WTC11 (cell line): ENCODE results near the gene CCDC117. TPM values are rescaled to one million over a fixed set of nuclear protein-coding genes. Genes with fewer than 3 reads are reported as not detected.
"Not testable (repeated sequence)": the region's sequence is repeated elsewhere in the genome, so short reads cannot be mapped to it uniquely, and the experiment has no call there.

Experiments used
- ATAC-seq: fragments of 200-7000 bp; cut with Tn5 transposase; 2 replicates; pipeline ENCODE4 v1.10.0; 2021; ENCODE audit warnings: mild to moderate bottlenecking, moderate library complexity
- CTCF ChIA-PET: fragments of 300-600 bp; sonication (Branson Sonifier 250); formaldehyde crosslinking; loops from one replicate; lab custom pipeline; 2021; ENCODE audit warnings: antibody characterized with exemption; lab: Charles Lee
- POLR2A ChIA-PET: fragments of 350-600 bp; sonication (Branson Sonifier 250); formaldehyde crosslinking; loops from one replicate; lab custom pipeline; 2021; ENCODE audit warnings: antibody characterized with exemption; lab: Charles Lee
- DNase-seq: peaks from one replicate; pipeline ENCODE4 v3.0.0; 2021; ENCODE audit warnings: low spot score
- H3K27ac Mint-ChIP-seq: 2 replicates; pipeline ENCODE4 v1.8.0; 2021; ENCODE audit warnings: mixed read lengths
- H3K27me3 Mint-ChIP-seq: 2 replicates; pipeline ENCODE4 v1.8.0; 2021; ENCODE audit warnings: low read depth, mild to moderate bottlenecking, moderate library complexity, mixed read lengths
- H3K36me3 Mint-ChIP-seq: 2 replicates; pipeline ENCODE4 v1.8.0; 2021; ENCODE audit warnings: mixed read lengths
- H3K4me1 Mint-ChIP-seq: 2 replicates; pipeline ENCODE4 v1.8.0; 2022; ENCODE audit warnings: mixed read lengths
- H3K4me3 Mint-ChIP-seq: 2 replicates; pipeline ENCODE4 v1.8.0; 2021; ENCODE audit warnings: mild to moderate bottlenecking, moderate library complexity, mixed read lengths
- H3K9me3 Mint-ChIP-seq: 2 replicates; pipeline ENCODE4 v1.8.0; 2021; ENCODE audit warnings: mixed read lengths
- MYBL2 ChIP-seq: sonication (generic); formaldehyde crosslinking; IDR thresholded peaks from 2 replicates; pipeline ENCODE4 v1.8.1; 2023; ENCODE audit warnings: mild to moderate bottlenecking, moderate library complexity, missing genetic modification reagents
- NFYB ChIP-seq: sonication (generic); formaldehyde crosslinking; conservative IDR thresholded peaks from 2 replicates; pipeline ENCODE4 v1.8.0; 2022; ENCODE audit warnings: low read depth, missing genetic modification reagents
- ZNF121 ChIP-seq: sonication (generic); formaldehyde crosslinking; IDR thresholded peaks from 2 replicates; pipeline ENCODE4 v1.8.0; 2023; ENCODE audit warnings: missing genetic modification reagents
- total RNA-seq: library from RNA; stranded (reverse); gene quantifications from 3 replicates; pipeline ENCODE4 v1.2.3, GENCODE V29; 2021
- TF ChIP-seq, protein P1 (sequence below): sonication (generic); formaldehyde crosslinking; IDR thresholded peaks from 2 replicates; pipeline ENCODE4 v1.8.0; 2022; ENCODE audit warnings: missing genetic modification reagents
- TF ChIP-seq, protein P2 (sequence below): sonication (generic); formaldehyde crosslinking; IDR thresholded peaks from 2 replicates; pipeline ENCODE4 v1.8.1; 2023; ENCODE audit warnings: mild to moderate bottlenecking, moderate library complexity, missing genetic modification reagents
- TF ChIP-seq, protein P3 (sequence below): sonication (generic); formaldehyde crosslinking; IDR thresholded peaks from 2 replicates; pipeline ENCODE4 v1.8.1; 2023; ENCODE audit warnings: mild to moderate bottlenecking, missing genetic modification reagents, moderate library complexity
- TF ChIP-seq, protein P4 (sequence below): fragments of 250-450 bp; sonication (Bioruptor Pico); IDR thresholded peaks from 2 replicates; pipeline ENCODE4 v1.9.0; 2021; ENCODE audit warnings: moderate library complexity, mild to moderate bottlenecking, inconsistent platforms, borderline replicate concordance
- TF ChIP-seq, protein P5 (sequence below): sonication (generic); formaldehyde crosslinking; IDR thresholded peaks from 2 replicates; pipeline ENCODE4 v1.8.1; 2022; ENCODE audit warnings: mild to moderate bottlenecking, missing genetic modification reagents, moderate library complexity, borderline replicate concordance

The CCDC117 gene
- total RNA-seq, 1 experiment from 2014 or later, result 39.0 TPM

DNA sequence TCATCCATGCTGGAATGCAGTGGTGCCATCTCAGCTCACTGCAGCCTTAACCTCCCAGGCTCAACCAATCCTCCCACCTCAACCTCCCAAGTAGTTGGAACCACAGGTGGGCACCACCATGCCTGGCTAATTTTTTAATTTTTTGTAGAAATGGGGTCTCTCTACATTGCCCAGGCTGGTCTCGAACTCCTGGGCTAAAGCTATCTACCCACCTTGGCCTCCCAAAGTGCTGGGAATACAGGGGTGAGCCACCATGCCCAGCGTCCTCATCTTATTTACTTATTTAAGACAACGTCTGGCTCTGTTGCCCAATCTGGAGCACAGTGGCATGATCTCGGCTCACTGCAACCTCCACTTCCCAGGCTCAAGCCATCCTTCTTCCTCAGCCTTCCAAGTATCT lies 10.5 kb upstream of the CCDC117 start:
- H3K4me1 Mint-ChIP-seq, result peaks cover 29% of the 10 kb centered on the region
- H3K27me3 Mint-ChIP-seq, H3K27ac Mint-ChIP-seq, CTCF ChIA-PET, H3K4me3 Mint-ChIP-seq, DNase-seq, ATAC-seq: not testable (repeated sequence)
- TF ChIP-seq ZNF121, result peak; percentile 93
- peaks cover 14% of the 10 kb centered on the region for H3K36me3 Mint-ChIP-seq
- POLR2A ChIA-PET, result interaction anchor here (1.6 to 2.4 kb wide), 2 partner anchors 11 to 21 kb away, joined by 8 to 13 read pairs; partner anchors contain the start of genes CCDC117, CHEK2 and HSCB
- peaks cover 19% of the 10 kb centered on the region for H3K9me3 Mint-ChIP-seq

DNA sequence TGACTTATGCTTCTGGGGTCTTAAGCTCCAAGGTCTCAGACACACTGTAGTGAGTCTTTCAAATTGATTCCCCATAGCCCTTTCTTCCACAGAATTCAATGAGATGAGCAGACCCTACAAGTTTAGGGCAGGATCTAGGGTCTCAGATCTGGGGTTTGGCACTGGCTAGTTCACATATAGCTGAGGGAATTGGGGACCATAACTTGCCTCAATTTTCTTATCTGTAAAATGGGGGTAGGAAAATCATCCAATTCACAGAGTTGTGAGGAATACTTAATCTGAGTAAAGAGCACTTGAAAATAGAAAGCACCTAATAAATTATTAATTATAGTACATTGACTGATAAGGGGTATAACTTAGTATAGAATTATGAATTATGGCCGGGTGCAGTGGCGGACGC lies 5.9 kb upstream of the CCDC117 start:
- ATAC-seq, result no peak
- DNase-seq, result no peak
- Mint-ChIP-seq H3K27me3 (no peaks in the 10 kb centered on the region), H3K4me3 (no peak overlapping the region), H3K4me1 (peaks cover 9% of the 10 kb centered on the region), H3K9me3 (peaks cover 22% of the 10 kb centered on the region), H3K36me3 (0 out of 2 replicates have a peak, but pooled peaks cover 2% of the 10 kb centered on the region), H3K27ac (no peak overlapping the region)
- TF ChIP-seq, protein P1, sequence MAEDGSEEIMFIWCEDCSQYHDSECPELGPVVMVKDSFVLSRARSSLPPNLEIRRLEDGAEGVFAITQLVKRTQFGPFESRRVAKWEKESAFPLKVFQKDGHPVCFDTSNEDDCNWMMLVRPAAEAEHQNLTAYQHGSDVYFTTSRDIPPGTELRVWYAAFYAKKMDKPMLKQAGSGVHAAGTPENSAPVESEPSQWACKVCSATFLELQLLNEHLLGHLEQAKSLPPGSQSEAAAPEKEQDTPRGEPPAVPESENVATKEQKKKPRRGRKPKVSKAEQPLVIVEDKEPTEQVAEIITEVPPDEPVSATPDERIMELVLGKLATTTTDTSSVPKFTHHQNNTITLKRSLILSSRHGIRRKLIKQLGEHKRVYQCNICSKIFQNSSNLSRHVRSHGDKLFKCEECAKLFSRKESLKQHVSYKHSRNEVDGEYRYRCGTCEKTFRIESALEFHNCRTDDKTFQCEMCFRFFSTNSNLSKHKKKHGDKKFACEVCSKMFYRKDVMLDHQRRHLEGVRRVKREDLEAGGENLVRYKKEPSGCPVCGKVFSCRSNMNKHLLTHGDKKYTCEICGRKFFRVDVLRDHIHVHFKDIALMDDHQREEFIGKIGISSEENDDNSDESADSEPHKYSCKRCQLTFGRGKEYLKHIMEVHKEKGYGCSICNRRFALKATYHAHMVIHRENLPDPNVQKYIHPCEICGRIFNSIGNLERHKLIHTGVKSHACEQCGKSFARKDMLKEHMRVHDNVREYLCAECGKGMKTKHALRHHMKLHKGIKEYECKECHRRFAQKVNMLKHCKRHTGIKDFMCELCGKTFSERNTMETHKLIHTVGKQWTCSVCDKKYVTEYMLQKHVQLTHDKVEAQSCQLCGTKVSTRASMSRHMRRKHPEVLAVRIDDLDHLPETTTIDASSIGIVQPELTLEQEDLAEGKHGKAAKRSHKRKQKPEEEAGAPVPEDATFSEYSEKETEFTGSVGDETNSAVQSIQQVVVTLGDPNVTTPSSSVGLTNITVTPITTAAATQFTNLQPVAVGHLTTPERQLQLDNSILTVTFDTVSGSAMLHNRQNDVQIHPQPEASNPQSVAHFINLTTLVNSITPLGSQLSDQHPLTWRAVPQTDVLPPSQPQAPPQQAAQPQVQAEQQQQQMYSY (CRISPR knock-in tag), result no peak
- TF ChIP-seq, protein P2, sequence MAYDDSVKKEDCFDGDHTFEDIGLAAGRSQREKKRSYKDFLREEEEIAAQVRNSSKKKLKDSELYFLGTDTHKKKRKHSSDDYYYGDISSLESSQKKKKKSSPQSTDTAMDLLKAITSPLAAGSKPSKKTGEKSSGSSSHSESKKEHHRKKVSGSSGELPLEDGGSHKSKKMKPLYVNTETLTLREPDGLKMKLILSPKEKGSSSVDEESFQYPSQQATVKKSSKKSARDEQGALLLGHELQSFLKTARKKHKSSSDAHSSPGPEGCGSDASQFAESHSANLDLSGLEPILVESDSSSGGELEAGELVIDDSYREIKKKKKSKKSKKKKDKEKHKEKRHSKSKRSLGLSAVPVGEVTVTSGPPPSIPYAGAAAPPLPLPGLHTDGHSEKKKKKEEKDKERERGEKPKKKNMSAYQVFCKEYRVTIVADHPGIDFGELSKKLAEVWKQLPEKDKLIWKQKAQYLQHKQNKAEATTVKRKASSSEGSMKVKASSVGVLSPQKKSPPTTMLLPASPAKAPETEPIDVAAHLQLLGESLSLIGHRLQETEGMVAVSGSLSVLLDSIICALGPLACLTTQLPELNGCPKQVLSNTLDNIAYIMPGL (CRISPR knock-in tag), result no peak
- TF ChIP-seq, protein P3, sequence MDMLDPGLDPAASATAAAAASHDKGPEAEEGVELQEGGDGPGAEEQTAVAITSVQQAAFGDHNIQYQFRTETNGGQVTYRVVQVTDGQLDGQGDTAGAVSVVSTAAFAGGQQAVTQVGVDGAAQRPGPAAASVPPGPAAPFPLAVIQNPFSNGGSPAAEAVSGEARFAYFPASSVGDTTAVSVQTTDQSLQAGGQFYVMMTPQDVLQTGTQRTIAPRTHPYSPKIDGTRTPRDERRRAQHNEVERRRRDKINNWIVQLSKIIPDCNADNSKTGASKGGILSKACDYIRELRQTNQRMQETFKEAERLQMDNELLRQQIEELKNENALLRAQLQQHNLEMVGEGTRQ (CRISPR knock-in tag), result no peak
- TF ChIP-seq, protein P4, sequence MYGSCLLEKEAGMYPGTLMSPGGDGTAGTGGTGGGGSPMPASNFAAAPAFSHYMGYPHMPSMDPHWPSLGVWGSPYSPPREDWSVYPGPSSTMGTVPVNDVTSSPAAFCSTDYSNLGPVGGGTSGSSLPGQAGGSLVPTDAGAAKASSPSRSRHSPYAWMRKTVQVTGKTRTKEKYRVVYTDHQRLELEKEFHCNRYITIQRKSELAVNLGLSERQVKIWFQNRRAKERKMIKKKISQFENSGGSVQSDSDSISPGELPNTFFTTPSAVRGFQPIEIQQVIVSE, result no peak
- ChIA-PET POLR2A (interaction anchor here (0.6 kb wide), 1 partner anchor 95 kb away, joined by 3 read pairs; no protein-coding TSS in a partner anchor), CTCF (no interaction called here)

DNA sequence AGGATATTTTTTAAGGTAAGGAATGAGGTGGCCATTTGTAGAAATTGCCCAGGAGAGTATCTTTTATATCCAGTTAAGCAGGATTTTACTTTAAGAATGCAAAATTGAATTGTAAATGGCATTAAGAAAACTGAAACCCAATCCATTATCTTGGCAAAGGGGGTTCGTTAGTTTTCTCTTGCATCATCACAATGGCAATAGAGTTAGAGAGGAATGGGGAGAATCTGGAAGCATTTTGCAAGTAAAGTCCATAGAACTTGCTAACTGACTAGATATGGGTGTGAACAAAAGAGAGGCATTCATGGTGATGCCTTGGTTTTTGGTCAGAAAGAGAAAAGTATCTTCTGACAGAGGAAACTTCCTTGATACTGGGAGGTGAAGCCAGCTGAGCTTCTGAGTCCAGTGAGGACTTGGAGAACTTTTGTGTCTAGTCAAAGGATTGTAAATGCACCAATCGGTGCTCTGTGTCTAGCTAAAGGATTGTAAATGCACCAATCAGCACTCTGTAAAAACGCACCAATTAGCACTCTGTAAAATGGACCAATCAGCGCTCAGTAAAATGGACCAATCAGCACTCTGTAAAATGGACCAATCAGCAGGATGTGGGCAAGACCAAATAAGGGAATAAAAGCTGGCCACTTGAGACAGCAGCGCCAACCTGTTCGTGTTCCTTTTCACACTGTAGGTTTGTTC lies 3.6 kb upstream of the CCDC117 start:
- ATAC-seq (no peak), DNase-seq (no peak)
- Mint-ChIP-seq H3K27me3 (no peaks in the 10 kb centered on the region), H3K9me3 (peaks cover 14% of the 10 kb centered on the region), H3K36me3 (peaks cover 8% of the 10 kb centered on the region), H3K4me3 (no peak overlapping the region), H3K4me1 (peaks cover 16% of the 10 kb centered on the region), H3K27ac (no peak overlapping the region)
- ChIA-PET POLR2A (no interaction called here), CTCF (no interaction called here)
- peak; percentile 77 for TF ChIP-seq NFYB (CRISPR knock-in tag)
- no peak for TF ChIP-seq MYBL2 (CRISPR knock-in tag)
- TF ChIP-seq, protein P5, sequence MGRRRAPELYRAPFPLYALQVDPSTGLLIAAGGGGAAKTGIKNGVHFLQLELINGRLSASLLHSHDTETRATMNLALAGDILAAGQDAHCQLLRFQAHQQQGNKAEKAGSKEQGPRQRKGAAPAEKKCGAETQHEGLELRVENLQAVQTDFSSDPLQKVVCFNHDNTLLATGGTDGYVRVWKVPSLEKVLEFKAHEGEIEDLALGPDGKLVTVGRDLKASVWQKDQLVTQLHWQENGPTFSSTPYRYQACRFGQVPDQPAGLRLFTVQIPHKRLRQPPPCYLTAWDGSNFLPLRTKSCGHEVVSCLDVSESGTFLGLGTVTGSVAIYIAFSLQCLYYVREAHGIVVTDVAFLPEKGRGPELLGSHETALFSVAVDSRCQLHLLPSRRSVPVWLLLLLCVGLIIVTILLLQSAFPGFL (CRISPR knock-in tag), result no peak
